Activated CD4-positive, alpha-beta T cell treated with anti-CD3 and anti-CD28 coated beads, Interleukin-2, amount 50 U/mL, for 48 hours (primary cell): ENCODE data around the gene TMEM267.

Experiments
- DNase-seq, 2 experiments: peaks; one replicate each; pipeline ENCODE4 v3.0.0-alpha.2; 2020

TMEM267 gene

DNA sequence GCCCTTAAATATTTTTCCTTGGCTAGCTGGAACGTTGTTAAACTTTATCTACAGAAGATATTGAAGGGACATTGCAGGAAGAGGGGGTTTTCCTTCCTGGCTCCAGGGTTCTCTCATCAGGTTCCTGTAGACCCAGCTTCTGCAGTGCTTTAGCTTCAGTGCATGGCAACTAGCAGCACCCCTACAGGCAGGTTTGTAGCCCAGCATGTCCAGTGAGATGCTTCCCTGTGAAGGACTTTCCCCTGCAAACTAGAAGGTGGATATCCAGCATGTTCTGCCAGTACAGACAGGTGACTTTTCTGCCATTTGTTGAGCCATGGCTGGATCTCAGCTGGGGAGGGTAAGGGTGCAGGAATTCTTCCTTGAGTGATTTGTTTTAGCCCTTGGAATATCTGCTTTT, 81.8 kb downstream of the TMEM267 start:
- no peak for DNase-seq

DNA sequence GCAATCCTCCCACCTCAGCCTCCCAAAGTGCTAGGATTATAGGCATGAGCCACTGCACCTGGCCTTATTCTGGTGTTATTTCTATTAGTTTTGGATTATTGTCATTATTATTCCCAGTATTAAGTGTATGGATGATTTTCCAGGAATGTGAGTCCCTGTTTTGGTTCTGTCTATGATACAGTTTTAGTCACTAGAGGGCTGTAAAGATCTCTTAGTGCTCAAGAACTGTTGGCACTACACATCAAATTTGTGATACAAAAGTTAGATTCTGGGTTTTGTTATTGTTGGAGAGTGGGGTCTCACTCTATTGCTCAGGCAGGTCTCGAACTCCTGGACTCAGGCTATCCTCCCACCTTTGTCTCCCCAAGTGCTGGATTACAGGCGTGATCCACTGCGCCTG, 83.6 kb downstream of the TMEM267 start:
- no peak for DNase-seq

DNA sequence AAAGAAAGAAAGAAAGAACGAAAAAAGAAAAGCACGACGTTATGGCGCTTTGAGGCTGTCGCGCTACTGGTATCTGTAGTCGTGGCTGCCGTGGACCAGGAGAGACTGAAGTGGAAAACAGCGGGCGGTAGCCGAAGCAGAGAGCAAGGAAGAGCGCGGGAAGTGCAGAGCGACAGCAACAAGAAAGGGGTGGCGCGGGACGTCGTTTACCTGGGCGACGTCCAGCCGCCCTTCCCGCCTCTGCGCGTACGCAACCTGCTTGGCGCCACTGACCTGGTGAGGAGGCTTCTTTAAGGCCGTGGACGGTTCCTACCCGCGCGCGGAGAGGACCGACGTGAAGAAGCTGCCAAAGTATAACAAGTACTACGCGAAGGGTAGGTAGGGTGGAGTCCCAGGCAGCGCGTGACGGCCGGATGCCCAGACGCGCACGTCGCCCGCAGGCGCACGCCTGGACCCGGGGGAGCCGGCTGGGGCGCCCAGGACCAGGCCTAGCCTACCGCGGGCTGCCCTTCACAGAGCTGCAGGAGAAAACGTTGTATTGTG, 86.8 kb downstream of the TMEM267 start:
- peak; percentile 69 to 75 for DNase-seq
